Ectodermal cell (in vitro differentiated cells): ENCODE results near the gene MYO9B.

ENCODE experiments used
- H3K27ac ChIP-seq: 2 replicates; pipeline ENCODE4 v1.7.0; 2013; ENCODE audit warnings: mild to moderate bottlenecking, low read depth, low read length; ENCODE audit not compliant: insufficient read depth, poor library complexity, severe bottlenecking
- H3K27me3 ChIP-seq: 2 replicates; pipeline ENCODE4 v1.7.0; 2013; ENCODE audit warnings: mild to moderate bottlenecking, low read length; ENCODE audit not compliant: insufficient read depth, control insufficient read depth, poor library complexity, severe bottlenecking
- H3K36me3 ChIP-seq: one replicate; pipeline ENCODE4 v1.7.0; 2013; ENCODE audit warnings: low read length; ENCODE audit not compliant: control insufficient read depth, insufficient read depth
- H3K4me1 ChIP-seq: one replicate; pipeline ENCODE4 v1.7.0; 2013; ENCODE audit warnings: low read length; ENCODE audit not compliant: control insufficient read depth, insufficient read depth
- H3K4me3 ChIP-seq: 2 replicates; pipeline ENCODE4 v1.7.0; 2013; ENCODE audit warnings: low read depth, low read length, control low read depth; ENCODE audit not compliant: insufficient read depth
- H3K9me3 ChIP-seq: 2 replicates; pipeline ENCODE4 v1.7.0; 2013; ENCODE audit warnings: mild to moderate bottlenecking, low read length, moderate library complexity; ENCODE audit not compliant: control insufficient read depth
- WGBS, 2 experiments: methylation state at CpG; one replicate each; pipeline ENCODE4 v1.1.7; 2013; ENCODE audit warnings: missing lambda C conversion rate in 2 of 2; 5-methylcytosine and 5-hydroxymethylcytosine counted together

The MYO9B gene

DNA sequence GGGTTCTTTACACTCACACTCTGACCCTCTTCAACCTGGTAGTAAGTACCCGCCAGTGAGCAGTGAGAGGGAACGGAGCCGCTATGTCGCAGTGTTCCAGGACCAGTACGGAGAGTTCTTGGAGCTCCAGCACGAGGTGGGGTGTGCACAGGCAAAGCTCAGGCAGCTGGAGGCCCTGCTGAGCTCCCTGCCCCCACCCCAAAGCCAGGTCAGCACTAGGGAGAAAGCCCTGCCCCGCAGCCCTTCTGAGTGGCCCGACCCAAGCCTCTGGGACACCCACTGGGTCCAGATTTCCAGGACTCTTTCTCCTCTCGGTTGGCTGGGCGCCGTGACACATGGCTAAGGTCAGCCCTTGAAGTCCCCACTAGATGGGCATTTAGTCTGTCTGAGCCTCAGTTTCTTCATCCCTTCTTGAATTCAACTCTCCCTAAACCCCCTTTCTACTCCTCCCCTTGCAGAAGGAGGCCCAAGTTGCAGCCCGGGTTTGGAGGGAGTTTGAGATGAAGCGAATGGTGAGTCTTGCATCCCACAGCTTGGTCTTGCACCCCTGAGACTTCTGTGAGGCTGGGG is 152.3 kb downstream of the MYO9B start:
- H3K27ac ChIP-seq = no peak overlapping the region
- no peaks in the 10 kb centered on the region for H3K4me1 ChIP-seq
- 66 to 67% methylated on average over 13 of the region's 13 CpGs for WGBS, 2 experiments

DNA sequence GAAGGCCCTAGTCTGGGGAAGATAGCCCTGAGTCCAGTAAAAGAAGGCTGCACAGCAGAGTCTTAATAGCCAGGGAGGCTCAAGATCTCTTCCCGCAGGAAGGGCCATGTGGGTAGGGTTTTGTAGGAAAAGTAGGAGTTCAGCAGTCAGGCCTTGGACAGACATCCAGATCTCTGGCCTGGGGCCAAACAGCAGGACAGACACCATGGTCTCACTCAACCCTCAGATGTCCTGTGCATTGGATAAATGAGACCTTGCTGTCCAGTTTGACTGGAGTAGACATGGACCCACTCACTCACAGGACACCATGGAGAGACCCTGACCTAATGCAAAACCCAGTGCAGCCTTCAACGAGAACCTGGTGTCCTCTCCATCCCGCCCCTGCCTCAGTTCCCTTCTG is 154.3 kb downstream of the MYO9B start:
- 90 to 92% methylated on average over 3 of the region's 3 CpGs for WGBS, 2 experiments
- Histone ChIP-seq H3K4me1 (no peaks in the 10 kb centered on the region), H3K4me3 (no peak overlapping the region), H3K27ac (no peak overlapping the region), H3K27me3 (no peaks in the 10 kb centered on the region), H3K9me3 (no peaks in the 10 kb centered on the region), H3K36me3 (peaks cover 13% of the 10 kb centered on the region)

More for the DNA sequence above, 152.3 kb downstream of the MYO9B start:
- H3K27me3 ChIP-seq = no peaks in the 10 kb centered on the region
- no peak overlapping the region for H3K4me3 ChIP-seq
- no peaks in the 10 kb centered on the region for H3K9me3 ChIP-seq
- H3K36me3 ChIP-seq = peaks cover 13% of the 10 kb centered on the region

DNA sequence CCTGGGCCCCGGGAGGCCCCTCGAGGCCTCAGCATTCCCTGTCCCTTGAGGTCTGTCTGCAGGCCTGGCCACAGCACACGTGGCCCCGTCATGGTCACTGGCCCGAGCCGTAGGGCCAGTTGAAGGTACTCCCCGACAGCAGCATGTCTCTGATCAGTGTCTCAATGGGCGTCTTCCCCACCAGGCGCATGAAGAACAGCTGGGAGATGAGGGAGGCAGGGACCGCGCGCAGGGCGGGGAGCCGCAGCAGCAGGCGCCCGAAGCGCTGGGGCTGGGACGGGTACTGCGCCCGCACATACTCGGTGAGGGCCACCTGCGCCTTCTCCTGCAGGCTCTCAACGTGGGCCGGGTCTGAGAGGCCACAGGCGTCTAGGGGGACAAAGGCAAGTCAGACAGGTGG is 156.7 kb downstream of the MYO9B start:
- Histone ChIP-seq H3K9me3 (no peaks in the 10 kb centered on the region), H3K27me3 (no peaks in the 10 kb centered on the region), H3K4me3 (no peak overlapping the region), H3K27ac (no peak overlapping the region), H3K36me3 (peaks cover 13% of the 10 kb centered on the region), H3K4me1 (no peaks in the 10 kb centered on the region)
- WGBS, 2 experiments = 96 to 97% methylated on average over 25 of the region's 25 CpGs

DNA sequence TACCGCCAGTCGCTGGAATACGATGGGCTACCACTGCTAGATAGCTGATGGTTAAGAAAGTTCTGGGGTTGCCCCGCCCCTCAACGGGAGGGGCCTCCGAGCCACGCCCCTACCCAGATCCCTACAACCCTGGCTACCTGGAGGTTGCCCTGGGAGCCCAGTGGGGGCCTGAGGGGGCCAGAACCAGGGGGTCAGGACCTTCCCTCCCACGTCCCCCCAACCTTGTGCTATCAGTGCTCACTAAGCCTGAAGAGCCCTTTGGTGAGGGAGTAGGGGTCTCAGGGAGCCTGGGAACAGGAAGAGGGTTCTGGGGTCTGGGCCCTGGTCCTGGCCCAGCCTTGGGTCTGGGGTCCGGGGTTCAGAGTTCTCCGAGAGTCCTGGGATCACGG is 159.3 kb downstream of the MYO9B start:
- peak overlapping the region; percentile 66 for H3K4me3 ChIP-seq

DNA sequence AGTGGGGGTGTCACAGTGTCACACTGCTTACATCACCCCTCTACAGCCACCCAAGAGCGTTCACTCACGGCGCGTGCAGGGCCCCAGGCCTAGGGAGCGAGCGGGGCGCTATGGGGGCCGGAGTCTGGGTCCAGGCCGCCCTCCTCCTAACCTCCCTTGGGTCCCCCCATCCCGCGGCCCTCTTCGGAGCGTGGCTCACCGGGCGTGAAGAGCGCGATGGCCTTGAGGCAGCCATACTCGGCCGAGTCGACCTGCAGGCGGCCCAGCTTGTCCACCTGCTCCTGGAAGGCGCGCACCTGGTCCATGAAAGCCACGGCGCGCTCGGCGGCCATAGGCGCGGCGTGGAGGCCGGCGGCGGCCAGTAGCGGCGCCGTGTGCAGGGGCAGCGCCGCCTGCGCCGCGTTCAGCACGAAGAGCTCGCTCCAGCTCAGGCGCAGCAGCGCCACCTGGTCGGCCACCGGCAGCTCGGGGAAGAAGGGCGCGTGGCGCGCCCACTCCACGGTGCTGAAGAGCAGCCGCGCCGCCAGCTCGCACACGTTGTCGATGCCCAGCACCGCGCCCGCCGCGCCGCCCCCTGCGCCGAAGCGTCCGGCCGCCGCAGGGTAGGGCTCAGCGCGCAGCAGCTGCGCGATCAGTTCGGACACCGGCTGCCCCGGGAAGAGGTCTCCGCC is 159.9 kb downstream of the MYO9B start:
- peak overlapping the region; percentile 77 for H3K27ac ChIP-seq
- H3K27me3 ChIP-seq = no peaks in the 10 kb centered on the region
- no peaks in the 10 kb centered on the region for H3K9me3 ChIP-seq
- H3K4me1 ChIP-seq = peaks cover 6% of the 10 kb centered on the region
- H3K4me3 ChIP-seq = peak overlapping the region; percentile 66
- peaks cover 22% of the 10 kb centered on the region for H3K36me3 ChIP-seq
- WGBS, 2 experiments = 1% methylated on average over 80 of the region's 80 CpGs

More for the DNA sequence above, 159.3 kb downstream of the MYO9B start:
- peaks cover 22% of the 10 kb centered on the region for H3K36me3 ChIP-seq
- WGBS, 2 experiments = 11 to 14% methylated on average over 11 of the region's 11 CpGs
- peak overlapping the region; percentile 77 for H3K27ac ChIP-seq
- H3K4me1 ChIP-seq = peaks cover under 1% of the 10 kb centered on the region
- H3K9me3 ChIP-seq = no peaks in the 10 kb centered on the region
- no peaks in the 10 kb centered on the region for H3K27me3 ChIP-seq

DNA sequence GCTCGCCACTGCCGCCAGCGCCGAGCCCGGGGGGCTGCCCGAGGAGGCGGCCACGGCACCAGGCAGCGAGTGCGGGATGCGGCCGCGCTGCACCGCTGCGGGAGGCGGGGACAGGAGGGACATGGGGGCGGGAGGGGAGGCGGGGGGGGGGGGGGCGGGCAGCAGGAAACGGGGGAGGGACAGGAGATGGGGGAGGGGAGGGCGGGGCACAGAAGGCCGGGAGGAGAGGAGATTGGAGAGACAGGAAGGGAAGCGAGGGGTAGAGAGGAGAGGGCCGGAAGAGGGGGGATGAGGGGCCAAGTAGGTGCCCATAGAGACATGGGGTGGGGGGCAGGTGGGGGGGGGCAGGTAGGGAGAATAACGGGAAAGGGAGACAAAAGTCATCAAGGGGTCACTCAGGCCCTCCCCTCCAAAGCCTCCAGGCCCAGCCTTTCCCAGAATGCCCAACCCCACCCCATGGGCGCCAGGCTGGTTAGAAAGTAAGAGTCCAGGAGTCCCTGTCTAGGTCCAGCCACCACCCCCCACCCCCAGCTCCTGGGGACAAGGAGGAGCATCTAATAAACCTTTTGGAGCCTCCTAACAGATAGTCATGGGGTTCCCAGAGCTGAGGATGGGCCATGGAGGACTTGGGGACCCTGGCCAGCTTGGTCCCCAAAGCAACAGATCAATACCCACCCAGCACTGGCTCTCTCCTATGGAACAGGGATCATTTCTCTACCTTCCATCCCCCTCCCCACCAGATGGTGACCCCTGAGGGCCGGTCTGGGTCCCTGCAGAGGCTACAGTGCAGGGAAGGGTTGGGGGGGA is 160.6 kb downstream of the MYO9B start:
- no peaks in the 10 kb centered on the region for H3K27me3 ChIP-seq
- 7 to 9% methylated on average over 16 to 18 of the region's 27 CpGs for WGBS, 2 experiments
- no peaks in the 10 kb centered on the region for H3K9me3 ChIP-seq
- H3K4me1 ChIP-seq = peaks cover 12% of the 10 kb centered on the region
- H3K27ac ChIP-seq = peak overlapping the region; percentile 77
- H3K36me3 ChIP-seq = peaks cover 22% of the 10 kb centered on the region
- H3K4me3 ChIP-seq = peak overlapping the region; percentile 66

DNA sequence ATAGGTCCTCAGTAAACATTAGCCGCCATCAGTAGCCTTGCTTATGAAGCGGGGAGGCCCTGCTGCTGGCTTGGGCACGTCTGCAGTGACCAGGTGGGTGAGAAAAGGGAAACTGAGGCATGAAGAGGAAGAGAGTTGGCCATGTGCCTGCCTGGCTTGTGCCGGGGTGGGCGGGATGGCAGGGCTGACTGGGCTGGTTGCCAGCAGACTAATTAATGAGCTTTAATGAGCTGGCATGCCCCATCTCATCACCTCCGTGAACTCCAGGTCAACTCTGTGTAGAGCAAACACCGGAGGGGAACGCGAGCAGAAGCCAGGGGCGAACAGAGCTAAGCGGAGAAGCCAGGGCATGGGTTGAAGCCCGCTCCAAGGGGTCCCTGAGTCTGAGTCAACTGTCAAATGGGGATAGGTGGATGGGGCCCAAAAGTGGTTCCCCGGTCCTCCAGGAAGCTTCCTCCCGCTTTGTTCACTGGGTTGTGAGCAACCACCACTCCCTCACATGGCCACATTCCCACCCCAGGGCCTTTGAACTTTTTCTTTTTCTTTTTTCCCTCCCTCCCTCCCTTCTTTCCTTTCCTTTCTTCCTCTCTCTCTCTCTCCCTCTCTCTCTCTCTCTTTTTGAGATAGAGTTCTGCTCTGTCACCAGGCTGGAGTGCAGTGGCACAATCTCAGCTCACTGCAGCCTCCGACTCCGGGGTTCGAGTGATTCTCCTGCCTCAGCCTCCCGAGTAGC is 161.4 kb downstream of the MYO9B start:
- WGBS, 2 experiments = 92% methylated on average over 18 of the region's 18 CpGs
- peaks cover 17% of the 10 kb centered on the region for H3K36me3 ChIP-seq
- H3K4me1 ChIP-seq = peaks cover 12% of the 10 kb centered on the region
- no peak overlapping the region for H3K4me3 ChIP-seq
- no peaks in the 10 kb centered on the region for H3K27me3 ChIP-seq
- H3K27ac ChIP-seq = no peak overlapping the region
- H3K9me3 ChIP-seq = no peaks in the 10 kb centered on the region

DNA sequence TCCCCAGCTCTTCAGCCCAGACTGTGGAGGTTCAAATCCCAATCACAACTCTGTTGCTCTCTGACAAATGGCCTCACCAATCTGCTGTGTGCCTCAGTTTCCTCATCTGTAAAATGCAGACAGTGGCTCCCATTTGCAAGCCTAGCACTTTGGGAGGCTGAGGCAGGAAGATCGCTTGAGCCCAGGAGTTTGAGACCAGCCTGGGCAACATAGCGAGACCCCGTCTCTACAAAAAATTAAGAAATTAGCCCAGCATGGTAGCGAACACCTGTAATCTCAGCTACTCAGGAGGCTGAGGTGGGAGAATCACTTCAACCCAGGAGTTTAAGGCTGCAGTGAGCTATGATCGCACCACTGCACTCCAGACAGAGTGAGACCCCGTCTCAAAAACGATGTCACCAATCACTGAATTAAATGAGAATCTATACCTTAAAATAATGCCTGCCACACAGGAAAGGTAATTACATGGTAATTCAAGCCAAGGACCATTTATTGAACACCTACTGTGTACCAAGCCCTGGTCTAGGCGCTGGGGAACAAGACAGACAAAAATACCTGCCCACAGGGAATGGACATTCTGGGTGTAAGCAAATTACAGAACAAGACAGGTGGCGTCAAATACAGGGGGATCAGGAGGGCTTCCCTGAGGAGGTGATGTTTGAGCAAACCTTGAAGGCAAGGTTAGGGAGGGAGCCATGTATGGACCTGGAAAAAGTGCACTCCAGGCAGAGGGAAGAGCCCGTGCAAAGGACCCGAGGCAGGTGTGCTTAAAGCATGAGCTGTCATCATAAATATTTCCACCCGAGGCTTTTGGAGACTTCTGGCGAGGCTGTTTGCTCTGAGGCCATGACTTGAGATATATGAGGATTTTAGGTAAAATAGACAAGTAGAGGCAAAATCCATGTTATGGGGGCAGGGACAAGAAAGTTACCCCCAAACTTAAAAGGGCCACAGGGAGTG is 162.4 kb downstream of the MYO9B start:
- 95 to 96% methylated on average over 13 of the region's 13 CpGs for WGBS, 2 experiments
- H3K9me3 ChIP-seq = no peaks in the 10 kb centered on the region

DNA sequence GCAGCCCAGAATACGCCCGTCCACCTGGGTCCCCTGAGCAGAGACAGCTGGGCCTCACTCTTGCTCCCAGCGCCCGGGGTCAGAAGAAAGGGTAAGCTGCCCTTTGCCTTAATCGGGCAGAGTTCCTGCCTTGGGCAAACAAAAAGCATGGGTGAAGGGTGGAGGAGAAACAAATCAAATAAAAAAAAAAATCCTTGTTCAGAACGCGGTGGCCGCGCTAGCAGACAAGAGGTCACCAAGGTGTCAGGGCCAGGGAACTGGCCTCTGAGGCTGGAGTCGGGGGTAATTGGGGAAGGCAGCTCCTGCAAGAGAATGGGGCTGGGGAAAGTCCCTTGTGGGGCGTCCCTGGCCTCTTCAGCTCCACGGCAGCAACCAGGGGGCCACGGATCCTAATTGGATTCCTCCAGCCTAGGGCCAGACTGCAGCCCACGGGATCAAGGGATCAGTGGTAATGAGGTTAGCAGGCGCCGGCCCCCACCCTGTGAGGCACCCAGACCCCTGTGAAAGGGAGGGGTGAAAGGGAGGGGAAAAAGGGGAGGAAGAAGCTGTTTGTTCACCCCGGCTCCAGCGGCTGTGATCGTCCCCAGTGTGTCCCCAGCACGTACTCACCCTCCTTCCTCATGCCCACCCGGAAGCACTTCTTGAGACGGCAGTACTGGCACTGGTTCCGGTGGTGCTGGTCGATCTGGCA is 164.6 kb downstream of the MYO9B start:
- Histone ChIP-seq H3K4me3 (no peak overlapping the region), H3K9me3 (no peaks in the 10 kb centered on the region), H3K36me3 (peaks cover 9% of the 10 kb centered on the region), H3K27ac (peak overlapping the region; percentile 17), H3K27me3 (no peaks in the 10 kb centered on the region), H3K4me1 (peaks cover 16% of the 10 kb centered on the region)
- WGBS, 2 experiments = 89% methylated on average over 24 of the region's 24 CpGs

More for the DNA sequence above, 162.4 kb downstream of the MYO9B start:
- no peaks in the 10 kb centered on the region for H3K27me3 ChIP-seq
- H3K4me1 ChIP-seq = peaks cover 12% of the 10 kb centered on the region
- H3K4me3 ChIP-seq = no peak overlapping the region
- H3K36me3 ChIP-seq = peaks cover 9% of the 10 kb centered on the region
- H3K27ac ChIP-seq = no peak overlapping the region
